HEK293T (cell line): ENCODE results near the gene MCRIP2.

Source experiments
- BHLHE40 ChIP-seq: fragments of 450-650 bp; IDR thresholded peaks from 2 replicates; pipeline ENCODE4 v1.6.1; 2016; ENCODE audit warnings: mild to moderate bottlenecking, moderate library complexity, borderline replicate concordance
- ELF4 ChIP-seq: fragments of 450-650 bp; IDR thresholded peaks from 2 replicates; pipeline ENCODE4 v1.6.1; 2017; ENCODE audit warnings: antibody characterized with exemption
- NFRKB ChIP-seq: fragments of 450-650 bp; IDR thresholded peaks from 2 replicates; pipeline ENCODE4 v1.6.1; 2016; ENCODE audit warnings: mild to moderate bottlenecking, moderate library complexity

- TF ChIP-seq BHLHE40 (no peak), ELF4 (no peak), NFRKB (no peak)
These were observed 31.6 kb upstream of the MCRIP2 start for GRCh38 chr16:609984-610383.
